ENCODE measurements around the gene RPL6. TPM values are rescaled to one million over a fixed set of nuclear protein-coding genes. Genes with fewer than 3 reads are reported as not detected.

RPL6 gene
- total RNA-seq, 1 experiment from 2014 or later = 1,421 TPM

DNA sequence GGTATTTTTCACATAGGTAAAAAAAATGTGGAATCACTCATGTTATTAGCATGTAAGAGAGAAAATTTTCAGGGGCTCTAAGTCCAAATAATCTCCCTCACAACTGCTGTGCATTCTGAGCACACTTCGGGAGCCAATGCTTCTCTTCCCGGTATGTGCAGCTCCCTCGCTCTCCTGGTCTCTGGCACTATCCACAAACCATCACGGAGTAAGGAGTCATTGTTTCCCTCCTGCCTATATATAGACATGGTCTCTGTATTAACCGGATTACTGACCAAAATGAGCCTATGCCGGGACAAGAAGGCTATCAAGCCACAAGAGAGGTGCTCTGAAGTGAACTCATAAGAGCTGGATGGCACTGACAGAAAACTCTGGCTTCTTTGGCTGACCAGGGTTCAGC, 40.5 kb downstream of the RPL6 start:
- intact Hi-C loops (cut with micrococcal nuclease; ENCODE audit: unreplicated experiment) = no loop called here
- no peak for DNase-seq
- no TSS peak for BruUV-seq (replicated peaks)
- no peak overlapping the region for H3K4me3 ChIP-seq
- H3K9me3 ChIP-seq (ENCODE audit: insufficient read depth, low read depth) = no peaks in the 10 kb centered on the region
- H3K4me2 ChIP-seq = no peak overlapping the region
- no peak overlapping the region for H3K27ac ChIP-seq
- CTCF ChIA-PET = no interaction called here
- no peaks in the 10 kb centered on the region for H3K36me3 ChIP-seq (ENCODE audit: low read depth)
- TF ChIP-seq CTCF (conservative IDR thresholded peaks at IDR 0.05) = no peak
- no peak for TF ChIP-seq EZH2 (IDR thresholded peaks at IDR 0.05; ENCODE audit: low read depth)
- H3K79me2 ChIP-seq (ENCODE audit: low read depth) = peaks cover 55% of the 10 kb centered on the region
- H2AFZ ChIP-seq = no peak overlapping the region
- no peaks in the 10 kb centered on the region for H3K9me2 ChIP-seq (ENCODE audit: insufficient read depth)
- peaks cover 9% of the 10 kb centered on the region; the same call in 1 of the 2 replicates for H4K20me1 ChIP-seq (ENCODE audit: insufficient read depth)
- POLR2A ChIA-PET (ENCODE audit: unreplicated experiment) = interaction anchor here (0.6 kb wide), 1 partner anchor 526 kb away, joined by 3 read pairs; no protein-coding TSS in a partner anchor
- 0 out of 2 replicates have a peak, but pooled peaks cover 4% of the 10 kb centered on the region for H3K4me1 ChIP-seq (replicated peaks; ENCODE audit: insufficient read depth)
- H3K27me3 ChIP-seq (ENCODE audit: insufficient read depth, low read depth) = no peaks in the 10 kb centered on the region
- peaks cover 6% of the 10 kb centered on the region for H3F3A ChIP-seq (ENCODE audit: insufficient read depth, low read depth)

DNA sequence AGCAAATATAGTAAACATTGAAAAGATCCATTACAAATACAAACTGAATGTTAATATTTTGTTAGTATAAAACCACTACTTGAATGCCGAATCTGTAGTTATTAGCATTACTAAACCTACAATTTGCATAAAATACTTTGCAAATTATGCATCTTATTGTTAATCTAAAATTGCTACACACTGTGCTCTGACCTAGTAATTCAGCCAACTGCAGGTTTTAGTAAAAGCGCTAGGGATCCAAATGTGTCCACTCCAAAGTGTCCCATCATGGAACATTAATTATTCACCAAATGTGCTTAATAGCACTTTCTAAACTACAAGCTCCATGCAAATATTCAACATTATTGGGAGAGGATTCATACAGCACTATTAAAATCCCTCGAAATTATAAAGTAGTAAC, 41.4 kb downstream of the RPL6 start:
- Histone ChIP-seq H3K36me3 (ENCODE audit: low read depth) (no peaks in the 10 kb centered on the region), H3K27ac (no peak overlapping the region), H3K79me2 (ENCODE audit: low read depth) (peaks cover 46% of the 10 kb centered on the region), H3K4me1 (replicated peaks; ENCODE audit: insufficient read depth) (0 out of 2 replicates have a peak, but pooled peaks cover 4% of the 10 kb centered on the region), H3K4me3 (no peak overlapping the region), H2AFZ (no peak overlapping the region), H3F3A (ENCODE audit: insufficient read depth, low read depth) (peaks cover 6% of the 10 kb centered on the region), H3K27me3 (ENCODE audit: insufficient read depth, low read depth) (no peaks in the 10 kb centered on the region), H3K9me3 (ENCODE audit: insufficient read depth, low read depth) (no peaks in the 10 kb centered on the region), H3K4me2 (no peak overlapping the region), H4K20me1 (ENCODE audit: insufficient read depth) (peaks cover 9% of the 10 kb centered on the region; the same call in 1 of the 2 replicates), H3K9me2 (ENCODE audit: insufficient read depth) (no peaks in the 10 kb centered on the region)
- TF ChIP-seq CTCF (conservative IDR thresholded peaks at IDR 0.05) (no peak), EZH2 (IDR thresholded peaks at IDR 0.05; ENCODE audit: low read depth) (no peak)
- no peak for DNase-seq
- no TSS peak for BruUV-seq (replicated peaks)
- ChIA-PET CTCF (no interaction called here), POLR2A (ENCODE audit: unreplicated experiment) (no interaction called here)
- intact Hi-C loops (cut with micrococcal nuclease; ENCODE audit: unreplicated experiment) = no loop called here

- TF ChIP-seq EZH2 (IDR thresholded peaks at IDR 0.05; ENCODE audit: low read depth) (no peak), CTCF (conservative IDR thresholded peaks at IDR 0.05) (no peak)
- H3K27me3 ChIP-seq (ENCODE audit: insufficient read depth, low read depth) = no peaks in the 10 kb centered on the region
- H2AFZ ChIP-seq = no peak overlapping the region
- no peaks in the 10 kb centered on the region for H3K9me3 ChIP-seq (ENCODE audit: insufficient read depth, low read depth)
- no peak overlapping the region for H3K27ac ChIP-seq
- H3K4me2 ChIP-seq = no peak overlapping the region
- no peaks in the 10 kb centered on the region for H3K36me3 ChIP-seq (ENCODE audit: low read depth)
- BruUV-seq (replicated peaks) = no TSS peak
- no peak for DNase-seq
- CTCF ChIA-PET = interaction anchor here (0.6 kb wide), 1 partner anchor 327 kb away, joined by 5 read pairs; no protein-coding TSS in a partner anchor
- intact Hi-C loops (cut with micrococcal nuclease; ENCODE audit: unreplicated experiment) = no loop called here
- H3F3A ChIP-seq (ENCODE audit: insufficient read depth, low read depth) = no peaks in the 10 kb centered on the region
- H3K79me2 ChIP-seq (ENCODE audit: low read depth) = peaks cover 15% of the 10 kb centered on the region
- H3K9me2 ChIP-seq (ENCODE audit: insufficient read depth) = no peaks in the 10 kb centered on the region
- H3K4me1 ChIP-seq (replicated peaks; ENCODE audit: insufficient read depth) = no peaks in the 10 kb centered on the region
- H4K20me1 ChIP-seq (ENCODE audit: insufficient read depth) = no peaks in the 10 kb centered on the region
- no peak overlapping the region for H3K4me3 ChIP-seq
- POLR2A ChIA-PET (ENCODE audit: unreplicated experiment) = interaction anchor here (0.6 to 0.7 kb wide), 2 partner anchors 19 to 25 kb away, joined by 3 to 4 read pairs; no protein-coding TSS in a partner anchor
Measured at GRCh38 chr12:112362310-112362709, 47.1 kb downstream of the RPL6 start.
